Omental fat pad (tissue), 4 donors: ENCODE measurements around the gene USP16. TPM values are rescaled to one million over a fixed set of nuclear protein-coding genes. Genes with fewer than 3 reads are reported as not detected.

Experiments
- ATAC-seq: fragments of 150-250 bp; one replicate; pipeline ENCODE4 v1.9.1; 2016; ENCODE audit warnings: mild to moderate bottlenecking, moderate library complexity; ENCODE audit not compliant: low FRiP score
- DNase-seq: peaks from one replicate; pipeline ENCODE4 v3.0.0-alpha.2; 2019; ENCODE audit warnings: low spot score
- total RNA-seq, 4 donors: library from RNA; depleted of rRNA; stranded (reverse); fragments of >200 nt; gene quantifications; one replicate each; pipeline ENCODE4 v1.1.0, GENCODE V29; 2016
- TF ChIP-seq, protein P1 (sequence below), 3 donors: fragments of 450-650 bp; IDR thresholded peaks; one replicate each; pipeline ENCODE4 v1.5.1; 2016 to 2017; ENCODE audit warnings: antibody characterized with exemption in 3 of 3, mild to moderate bottlenecking in 3 of 3, moderate library complexity in 2 of 3

The USP16 gene
- total RNA-seq, 4 donors from 2014 or later: 36.2 to 46.2 (median 39.5) TPM

DNA sequence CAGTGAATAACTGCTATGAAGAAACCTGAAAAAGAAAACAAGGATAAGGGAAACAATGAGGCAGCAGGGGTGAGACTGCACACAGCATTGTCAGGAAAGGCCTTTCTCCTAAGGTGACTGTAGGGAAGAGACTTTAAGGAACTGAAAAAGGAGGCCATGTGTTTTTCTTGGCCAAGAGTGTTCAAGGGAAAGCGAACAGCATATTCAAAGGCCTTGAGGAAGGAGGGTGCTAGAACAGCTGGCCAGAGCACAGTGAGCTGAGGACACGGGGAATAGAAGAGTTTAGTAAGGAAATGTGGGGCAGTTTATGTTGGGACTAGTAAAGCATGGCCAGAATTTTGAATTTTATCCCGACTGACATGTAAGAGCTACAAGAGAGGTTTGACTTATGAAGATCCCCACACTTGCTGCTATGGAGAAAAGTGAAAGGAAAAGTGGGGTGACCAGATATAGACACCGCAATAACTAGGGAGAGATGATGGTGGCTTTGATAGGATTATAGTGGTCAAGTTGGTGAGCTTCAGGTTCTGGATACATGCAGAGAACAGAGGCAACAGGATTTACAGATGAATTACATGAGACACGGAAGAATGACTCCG, 6.7 kb upstream of the USP16 start:
- no peak for ATAC-seq
- TF ChIP-seq, protein P1, sequence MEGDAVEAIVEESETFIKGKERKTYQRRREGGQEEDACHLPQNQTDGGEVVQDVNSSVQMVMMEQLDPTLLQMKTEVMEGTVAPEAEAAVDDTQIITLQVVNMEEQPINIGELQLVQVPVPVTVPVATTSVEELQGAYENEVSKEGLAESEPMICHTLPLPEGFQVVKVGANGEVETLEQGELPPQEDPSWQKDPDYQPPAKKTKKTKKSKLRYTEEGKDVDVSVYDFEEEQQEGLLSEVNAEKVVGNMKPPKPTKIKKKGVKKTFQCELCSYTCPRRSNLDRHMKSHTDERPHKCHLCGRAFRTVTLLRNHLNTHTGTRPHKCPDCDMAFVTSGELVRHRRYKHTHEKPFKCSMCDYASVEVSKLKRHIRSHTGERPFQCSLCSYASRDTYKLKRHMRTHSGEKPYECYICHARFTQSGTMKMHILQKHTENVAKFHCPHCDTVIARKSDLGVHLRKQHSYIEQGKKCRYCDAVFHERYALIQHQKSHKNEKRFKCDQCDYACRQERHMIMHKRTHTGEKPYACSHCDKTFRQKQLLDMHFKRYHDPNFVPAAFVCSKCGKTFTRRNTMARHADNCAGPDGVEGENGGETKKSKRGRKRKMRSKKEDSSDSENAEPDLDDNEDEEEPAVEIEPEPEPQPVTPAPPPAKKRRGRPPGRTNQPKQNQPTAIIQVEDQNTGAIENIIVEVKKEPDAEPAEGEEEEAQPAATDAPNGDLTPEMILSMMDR (IDR thresholded peaks at IDR 0.05): no peak
- no peak for DNase-seq

DNA sequence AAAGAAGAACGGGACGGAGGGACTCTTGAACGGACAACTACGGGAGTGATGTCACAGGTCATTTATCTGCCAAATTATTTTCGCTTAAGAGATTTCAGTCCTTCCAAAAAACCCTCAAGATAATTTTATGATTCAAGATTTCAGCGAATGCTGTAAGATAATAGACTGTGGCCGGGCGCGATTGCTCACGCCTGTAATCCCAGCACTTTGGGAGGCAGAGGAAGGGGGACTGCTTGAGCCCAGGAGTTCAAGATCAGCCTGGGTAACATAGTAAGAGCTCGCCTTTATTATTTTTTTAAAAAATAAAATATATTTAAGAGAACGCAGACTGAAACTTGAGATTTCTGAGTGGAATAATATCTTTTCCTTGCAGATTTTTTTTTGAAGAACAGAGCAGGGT, 5.9 kb upstream of the USP16 start:
- peak; percentile 46 for ATAC-seq
- DNase-seq: no peak
- TF ChIP-seq, protein P1 (IDR thresholded peaks at IDR 0.05): no peak

DNA sequence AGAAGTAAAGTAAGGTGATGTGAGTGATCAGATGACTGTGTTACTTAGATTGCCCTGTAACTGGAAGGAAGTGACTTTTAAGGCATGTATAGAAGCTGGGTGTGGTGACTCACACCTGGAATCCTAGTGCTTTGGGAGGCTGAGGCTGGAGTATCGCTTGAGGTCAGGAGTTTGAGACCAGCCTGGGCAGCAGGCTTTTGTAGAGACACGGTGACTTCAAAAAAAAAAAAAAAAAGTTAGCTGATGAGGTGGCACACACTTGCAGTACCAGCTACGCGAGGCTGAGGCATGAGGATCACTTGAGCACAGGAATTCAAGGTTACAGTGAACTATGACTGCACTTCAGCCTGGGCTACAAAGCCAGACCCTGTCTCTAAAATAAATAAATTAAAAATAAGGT, 2.3 kb upstream of the USP16 start:
- ATAC-seq: no peak
- TF ChIP-seq, protein P1 (IDR thresholded peaks at IDR 0.05): no peak
- DNase-seq: no peak

DNA sequence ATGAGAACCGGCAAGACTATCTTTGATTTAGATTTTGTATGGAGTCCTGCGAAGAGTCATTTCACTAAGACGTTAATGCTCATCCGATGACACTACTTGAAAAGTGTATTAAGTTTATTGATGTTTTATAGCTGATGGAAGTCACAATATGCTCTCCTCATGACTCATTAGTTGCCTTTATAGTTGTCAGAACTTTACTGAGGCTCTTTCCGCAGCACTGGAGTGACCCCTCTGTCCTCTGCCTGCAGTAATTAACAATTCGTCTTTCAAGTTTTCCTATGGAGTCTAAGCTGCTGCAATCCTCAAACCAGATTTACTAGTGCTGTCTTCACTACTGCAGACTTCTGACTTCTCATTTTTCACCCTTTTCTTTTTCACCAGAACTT, 853 bp downstream of the USP16 start:
- TF ChIP-seq, protein P1 (IDR thresholded peaks at IDR 0.05): no peak
- DNase-seq: no peak
- ATAC-seq: peak; percentile 43

DNA sequence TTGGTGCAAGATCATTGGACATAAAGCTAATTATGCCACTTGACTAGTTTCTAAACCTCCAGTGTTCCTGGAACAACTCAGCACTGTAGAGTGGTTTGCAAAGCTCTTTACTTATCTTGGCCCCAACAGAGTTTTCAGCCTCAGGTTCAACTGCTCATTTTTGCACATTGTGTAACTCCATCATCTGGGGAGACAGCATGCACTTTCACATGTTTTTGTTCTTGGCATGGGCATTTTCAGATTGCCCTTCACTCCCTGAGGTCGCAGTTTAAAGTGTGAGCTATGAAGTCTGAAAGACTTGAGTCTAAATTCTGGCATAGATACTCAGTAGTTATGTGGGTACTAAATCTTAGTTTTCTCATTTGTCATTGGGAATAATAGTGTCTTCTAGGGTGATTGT, 5.1 kb downstream of the USP16 start:
- no peak for DNase-seq
- ATAC-seq: no peak
- TF ChIP-seq, protein P1 (IDR thresholded peaks at IDR 0.05): no peak

DNA sequence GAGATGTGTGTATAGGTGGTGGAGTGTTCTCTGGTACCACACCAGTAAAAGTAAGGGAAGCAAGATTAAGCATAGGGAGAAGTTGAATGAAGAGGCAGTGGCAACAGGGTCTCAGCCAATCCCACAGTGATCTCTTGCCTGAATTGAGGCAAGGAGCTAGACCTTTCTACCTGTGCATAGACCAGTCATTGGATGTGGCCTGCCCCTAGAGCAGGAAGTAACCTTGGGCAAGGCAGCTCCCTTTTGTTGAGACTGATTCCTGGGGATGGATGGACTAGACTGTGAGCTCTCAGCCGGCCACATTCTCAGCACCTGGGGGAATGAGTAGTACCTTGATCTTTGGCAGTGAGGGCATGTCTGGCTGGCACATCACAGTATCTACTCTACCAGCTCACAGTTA, 6.4 kb downstream of the USP16 start:
- DNase-seq: no peak
- ATAC-seq: no peak
- TF ChIP-seq, protein P1 (IDR thresholded peaks at IDR 0.05): no peak

DNA sequence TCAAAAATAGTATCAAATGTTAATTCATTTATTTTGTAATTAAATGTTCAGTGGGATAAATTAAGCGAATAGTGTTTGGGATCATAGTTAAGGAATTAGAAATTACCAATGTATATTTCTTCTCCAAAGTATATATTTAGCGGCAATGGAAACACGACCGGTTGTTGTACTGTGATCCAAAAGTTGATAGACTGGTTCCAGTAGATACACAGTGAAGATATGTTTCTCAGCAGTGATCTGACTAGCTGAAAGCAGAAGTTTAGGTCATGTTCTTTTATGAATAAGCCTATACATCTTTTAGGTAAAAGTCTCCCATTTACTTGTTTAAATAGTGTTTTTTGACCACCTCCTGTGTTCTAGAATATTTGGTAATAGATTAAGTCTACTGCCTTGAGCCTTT, 8.8 kb downstream of the USP16 start:
- DNase-seq: no peak
- ATAC-seq: no peak
- TF ChIP-seq, protein P1 (IDR thresholded peaks at IDR 0.05): no peak
